PC-9 (cell line): ENCODE measurements around the gene SPI1.

Experiments
- CTCF ChIP-seq: fragments of 200-600 bp; sonication (generic); conservative IDR thresholded peaks from 2 replicates; pipeline ENCODE4 v1.6.1; 2017; ENCODE audit warnings: mixed run types, antibody characterized with exemption, mild to moderate bottlenecking, moderate library complexity
- EZH2 ChIP-seq: fragments of 200-600 bp; sonication (generic); IDR thresholded peaks from 2 replicates; pipeline ENCODE4 v1.8.0; 2017; ENCODE audit warnings: antibody characterized with exemption, low read depth

GRCh38 chr11:47352556-47352955 is 25.8 kb downstream of the SPI1 start, which contains the start of gene MYBPC3:
- TF ChIP-seq CTCF, result no peak
- no peak for TF ChIP-seq EZH2
